HT1080 (cell line): ENCODE results near the gene BHLHE23. TPM values are rescaled to one million over a fixed set of nuclear protein-coding genes. Genes with fewer than 3 reads are reported as not detected.

Experiments
- DNase-seq: peaks from one replicate; pipeline ENCODE4 v3.0.0-alpha.2; 2015; ENCODE audit warnings: low read depth
- total RNA-seq: library from RNA; depleted of rRNA; stranded (reverse); fragments of >200 nt; shearing (Covaris generic); gene quantifications from 2 replicates; pipeline ENCODE4 v1.2.3, GENCODE V29; 2014

Gene BHLHE23
- total RNA-seq, 1 experiment from 2014 or later, result not detected

DNA sequence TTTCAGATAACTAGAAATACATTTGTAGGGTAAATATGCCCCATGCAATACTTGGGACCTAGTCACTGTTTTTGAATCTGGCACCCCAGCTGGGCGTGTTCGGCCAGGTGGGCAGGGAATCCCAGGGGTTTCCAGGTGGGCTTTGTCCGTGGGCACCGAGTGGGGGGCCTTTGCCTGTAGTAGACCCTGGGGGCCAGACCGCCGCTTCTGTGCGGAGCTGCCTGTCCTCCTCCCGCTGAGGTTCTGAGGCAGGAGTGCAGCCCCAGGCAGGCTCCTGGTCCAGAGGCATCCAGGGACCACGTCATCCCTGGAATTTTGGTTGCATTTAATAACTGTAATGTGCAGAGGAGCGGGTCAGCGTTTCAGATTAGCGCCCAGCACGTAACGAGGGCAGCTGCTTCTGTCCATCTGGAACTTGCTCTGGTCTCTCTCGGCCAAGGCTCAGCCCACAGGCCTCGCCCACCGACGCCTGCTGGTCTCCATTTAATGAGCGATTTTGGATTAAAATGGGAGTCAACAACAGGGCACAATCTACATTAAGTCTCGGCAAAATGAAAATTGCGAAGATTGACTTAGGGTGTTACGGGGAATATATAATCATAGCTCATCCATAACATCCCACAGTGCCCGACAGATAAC lies 12.8 kb downstream of the BHLHE23 start:
- no peak for DNase-seq

DNA sequence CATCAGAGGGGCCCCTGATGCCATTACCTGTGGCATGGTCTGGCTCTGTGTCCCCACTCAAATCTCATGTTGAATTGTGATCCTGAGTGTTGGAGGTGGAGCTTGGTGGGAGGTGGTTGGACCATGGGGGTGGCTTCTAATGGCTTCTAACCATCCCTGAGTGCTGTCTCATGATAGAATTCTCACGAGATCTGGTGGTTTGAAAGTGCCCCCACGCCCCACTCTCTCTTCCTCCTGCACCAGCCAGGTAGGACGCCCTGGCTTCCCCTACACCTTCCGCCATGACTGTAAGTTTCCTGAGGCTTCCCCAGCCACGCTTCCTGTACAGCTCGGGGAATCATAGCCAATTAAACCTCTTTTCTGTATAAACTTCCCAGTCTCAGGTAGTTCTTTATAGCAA lies 14.9 kb downstream of the BHLHE23 start:
- DNase-seq, result no peak

DNA sequence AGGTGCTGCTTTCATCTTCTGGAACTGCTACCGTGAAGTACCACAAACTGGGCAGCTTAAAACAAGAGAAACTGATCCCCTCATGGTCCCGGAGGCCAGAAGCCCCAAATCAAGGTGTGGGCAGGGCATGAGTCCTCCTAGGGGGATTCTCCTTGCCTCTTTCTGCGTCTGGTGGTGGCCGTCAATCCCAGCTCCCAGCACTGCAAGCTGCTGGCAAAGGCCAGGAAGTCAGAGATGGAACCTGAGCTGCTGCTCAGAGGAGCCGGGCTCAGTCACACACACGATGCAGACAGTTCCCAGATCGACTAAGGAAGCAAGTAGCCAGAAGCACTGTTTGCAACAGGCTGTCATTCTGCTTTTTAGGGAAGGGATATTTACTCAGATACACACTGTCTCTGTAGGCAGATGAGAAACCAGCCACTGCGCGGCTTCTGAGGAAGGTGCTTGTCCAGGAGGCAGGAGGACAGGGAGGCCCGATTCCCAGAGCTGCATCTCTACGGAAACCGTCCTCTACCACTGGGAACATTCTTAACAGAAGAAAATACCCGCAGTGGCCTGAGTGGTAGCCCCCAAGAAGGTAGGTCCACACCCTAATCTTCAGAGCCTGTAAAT lies 15.5 kb downstream of the BHLHE23 start:
- no peak for DNase-seq

DNA sequence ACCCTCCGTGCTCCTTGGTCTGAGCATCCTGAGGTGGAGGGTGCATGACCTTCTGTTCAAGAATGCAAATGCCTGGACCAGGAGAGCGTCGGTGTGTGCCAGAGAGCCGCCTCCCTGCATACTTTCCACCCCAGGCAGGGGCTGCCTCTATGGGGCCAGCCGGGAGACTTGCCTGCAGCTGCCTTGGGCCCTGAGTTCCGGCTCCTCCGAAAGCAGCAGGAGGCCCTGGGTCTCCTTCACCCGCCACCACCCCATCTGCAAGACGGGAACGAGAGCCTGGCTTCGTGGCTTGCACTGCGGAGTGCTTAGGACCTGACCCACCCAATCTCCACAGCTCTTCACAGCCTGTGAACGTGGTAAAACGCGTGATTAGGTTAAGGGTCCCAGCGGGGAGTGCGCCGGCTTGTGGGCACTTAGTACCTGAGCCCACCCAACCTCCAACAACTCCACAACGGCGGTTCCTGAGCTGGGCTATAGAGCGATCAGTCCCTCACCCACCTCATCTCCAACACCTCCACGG lies 16.4 kb downstream of the BHLHE23 start:
- no peak for DNase-seq

DNA sequence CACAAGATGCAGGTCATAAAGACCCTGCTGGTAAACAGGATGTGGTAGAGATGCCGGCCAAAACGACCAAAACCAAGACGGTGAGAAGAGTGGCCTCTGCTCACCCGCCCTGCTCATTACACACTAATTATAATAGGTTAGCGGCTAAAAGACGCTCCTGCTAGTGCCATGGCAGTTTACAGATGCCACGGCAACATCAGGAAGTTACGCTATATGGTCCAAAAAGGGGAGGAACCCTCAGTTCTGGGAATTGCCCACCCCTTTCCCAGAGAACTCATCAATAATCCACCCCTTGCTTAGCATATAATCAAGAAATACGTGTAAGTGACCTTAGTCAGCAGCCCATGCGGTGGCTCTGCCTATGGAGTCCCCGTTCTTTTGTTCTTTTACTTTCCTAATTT lies 17.6 kb downstream of the BHLHE23 start:
- no peak for DNase-seq

DNA sequence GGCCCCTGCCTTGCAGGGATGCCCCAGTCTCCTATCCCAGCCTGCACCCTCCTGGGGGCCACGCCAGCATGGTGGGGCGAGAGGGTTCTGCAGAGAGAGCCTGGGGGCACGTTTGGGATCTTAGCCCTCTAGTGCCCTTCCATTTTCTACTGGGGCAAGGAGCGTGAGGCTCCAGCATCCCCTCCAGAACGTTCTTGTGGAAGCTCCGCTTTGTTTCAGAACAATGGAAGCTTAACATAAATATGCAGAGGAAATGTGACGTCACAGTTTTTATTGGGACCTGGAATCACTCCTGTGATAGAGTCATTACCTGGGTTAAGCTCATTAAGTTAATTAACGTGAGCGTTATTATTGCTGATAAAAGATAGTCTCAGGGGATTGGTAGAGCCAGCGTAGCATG lies 19.6 kb downstream of the BHLHE23 start:
- DNase-seq, result no peak

DNA sequence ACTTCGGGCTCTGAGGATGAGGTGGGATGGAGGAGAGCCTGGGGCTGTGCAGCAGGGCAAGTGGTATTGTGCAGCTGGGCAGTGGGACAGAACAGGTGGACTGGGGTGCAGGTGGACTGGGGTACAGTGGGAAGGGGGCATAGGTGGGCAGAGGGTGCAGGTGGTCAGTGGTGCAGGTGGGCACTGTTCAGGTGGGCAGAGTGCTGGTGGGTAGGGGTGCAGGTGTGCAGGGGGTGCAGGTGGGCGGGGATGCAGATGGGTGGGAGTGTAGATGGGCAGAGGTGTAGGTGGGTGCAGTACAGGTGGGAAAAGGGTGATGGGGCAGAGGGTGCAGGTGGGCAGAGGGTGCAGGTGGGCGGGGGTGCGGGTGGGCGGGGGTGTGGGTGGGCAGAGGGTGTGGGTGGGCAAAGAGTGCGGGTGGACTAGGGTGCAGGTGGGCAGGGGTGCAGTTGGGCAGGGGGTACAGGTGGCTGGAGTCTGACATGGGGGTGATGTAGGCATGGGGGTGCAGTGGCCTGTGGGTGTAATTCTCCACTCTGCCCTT lies 20.4 kb downstream of the BHLHE23 start:
- DNase-seq, result no peak

DNA sequence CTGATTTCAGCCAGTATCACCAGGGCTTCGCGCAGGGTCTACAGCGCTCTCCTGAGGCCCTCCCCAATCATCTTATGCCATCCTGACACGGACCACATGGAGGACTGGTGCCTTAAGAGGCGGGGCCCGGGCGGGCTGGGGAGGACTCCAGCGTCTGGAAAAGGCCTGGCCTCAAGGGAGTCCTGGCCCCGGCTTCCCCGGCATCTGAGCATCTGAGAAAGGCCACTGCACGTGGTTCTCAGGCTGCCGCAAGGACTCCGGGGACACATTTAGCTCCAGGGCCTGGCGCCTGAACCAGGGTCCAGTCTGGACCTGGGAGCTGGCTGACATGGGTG lies 21.4 kb downstream of the BHLHE23 start:
- DNase-seq, result no peak

DNA sequence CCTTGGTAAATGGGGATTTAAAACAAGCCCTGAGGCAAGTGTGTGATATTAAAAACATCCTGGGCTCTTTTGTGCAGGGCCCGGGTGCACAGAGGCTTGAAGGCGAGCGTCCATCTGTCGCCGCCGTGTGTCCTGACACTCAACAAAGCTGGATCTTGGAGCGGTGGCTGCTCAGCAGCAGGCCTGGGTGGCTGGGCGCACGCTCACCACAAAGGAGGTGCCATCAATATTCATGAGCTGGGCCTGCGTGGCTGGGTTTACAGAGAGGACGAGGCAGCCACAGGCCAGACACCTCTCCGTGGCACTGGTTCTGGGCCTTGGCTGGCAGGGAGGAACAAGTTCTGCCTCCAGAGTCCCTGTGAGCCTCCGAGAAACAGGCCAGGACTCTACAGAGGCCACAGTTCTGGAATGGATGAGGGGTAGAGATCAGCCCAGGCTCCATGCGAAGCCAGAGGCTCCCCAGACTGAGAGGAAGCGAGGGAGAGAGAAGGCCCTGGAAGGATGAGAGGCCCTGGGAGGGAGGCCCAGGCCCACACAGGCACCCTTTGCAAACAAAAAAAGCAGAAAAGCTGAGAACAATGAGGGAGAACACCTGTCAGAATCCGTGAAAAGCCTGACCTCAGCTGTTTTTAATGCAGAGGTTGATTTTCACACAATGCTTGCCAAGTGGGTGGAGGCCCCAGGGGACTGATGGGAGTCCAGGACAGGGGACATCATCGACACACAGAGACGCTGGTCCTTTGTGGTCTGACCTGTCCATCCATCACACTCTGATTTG lies 21.9 kb downstream of the BHLHE23 start:
- no peak for DNase-seq

DNA sequence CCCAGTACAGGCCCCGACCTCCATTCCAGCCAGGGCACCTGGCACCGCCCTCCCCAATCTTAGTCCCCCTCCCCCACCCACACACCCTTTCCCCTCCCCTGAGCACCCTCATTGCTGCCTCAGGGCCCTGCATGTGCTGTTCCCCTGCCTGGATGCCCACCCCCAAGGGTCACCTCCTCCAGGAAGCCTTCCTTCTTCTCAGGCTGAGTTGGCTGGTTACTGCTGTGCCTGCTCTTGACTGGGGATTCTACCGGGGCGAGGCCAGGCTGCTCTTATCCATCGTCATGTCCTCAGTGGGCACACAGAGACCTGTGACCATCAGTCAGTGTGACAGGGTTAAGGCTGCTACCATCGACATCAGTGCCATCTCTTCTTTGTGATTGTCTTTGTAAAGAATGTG lies 23.6 kb downstream of the BHLHE23 start:
- DNase-seq, result no peak

DNA sequence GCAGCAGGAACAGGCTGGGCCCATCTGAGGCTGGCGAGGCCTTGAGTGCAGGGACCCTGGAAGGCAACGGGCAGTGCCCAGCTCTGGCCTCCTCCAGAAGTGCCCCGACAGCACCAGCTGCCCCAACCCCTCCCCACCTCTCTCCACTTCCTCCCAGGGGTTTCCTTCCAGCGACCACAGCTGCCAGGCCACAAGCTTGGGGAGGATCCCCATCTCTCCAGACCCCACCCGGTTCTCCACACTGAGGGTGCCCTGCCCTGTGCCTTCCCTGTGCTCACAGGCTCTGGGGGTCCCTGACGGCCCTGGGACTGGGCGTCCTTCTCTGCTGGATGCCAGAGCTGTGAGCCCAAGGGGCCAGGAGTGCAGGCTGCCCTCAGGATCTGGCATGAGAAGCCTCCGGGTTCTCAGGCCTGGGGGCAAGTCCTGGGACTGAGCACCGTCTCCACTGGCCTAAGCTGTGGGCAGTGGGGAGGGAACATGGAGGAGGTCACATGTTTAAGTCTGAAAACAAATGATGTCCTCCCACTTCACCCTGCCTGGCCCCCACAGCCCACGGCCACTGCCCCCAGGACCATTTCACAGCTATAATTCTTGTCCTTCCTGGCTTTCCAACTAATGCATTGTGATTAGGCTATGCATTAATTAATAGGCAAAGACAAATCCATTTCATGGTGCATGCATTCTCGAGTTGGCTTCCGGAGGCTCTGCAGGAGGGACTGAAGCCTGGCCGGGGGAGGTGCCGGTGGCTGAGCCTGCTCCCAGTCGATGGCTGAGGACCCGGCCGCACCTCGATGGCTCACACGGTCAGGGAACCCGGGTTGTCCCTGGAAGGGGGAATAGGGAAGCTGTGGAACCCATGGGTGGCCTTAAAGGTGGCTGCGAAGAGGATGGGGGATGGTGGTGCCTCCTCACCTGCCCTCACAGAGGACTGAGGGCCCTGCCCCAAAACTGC lies 24.4 kb downstream of the BHLHE23 start:
- DNase-seq, result no peak

DNA sequence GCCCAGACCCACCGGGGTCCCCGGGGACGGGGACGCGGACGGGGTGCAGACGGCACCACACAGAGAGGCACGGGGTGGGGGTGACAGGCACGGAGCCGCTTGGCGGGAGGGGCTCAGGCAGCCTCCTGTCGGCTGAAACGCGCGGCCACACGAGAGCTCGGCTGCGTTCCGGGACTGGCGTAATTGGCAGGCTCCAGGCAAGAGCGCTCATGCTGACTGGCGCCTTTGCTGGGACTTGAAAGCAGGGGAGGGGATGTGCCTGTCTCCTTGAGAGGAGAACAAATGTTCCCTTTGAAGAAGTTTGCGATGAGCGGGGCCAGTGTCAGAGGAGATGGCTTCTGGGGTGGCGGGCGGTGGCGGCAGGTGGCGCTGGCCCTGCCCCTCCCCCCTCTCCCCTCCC lies 25.8 kb downstream of the BHLHE23 start:
- no peak for DNase-seq

DNA sequence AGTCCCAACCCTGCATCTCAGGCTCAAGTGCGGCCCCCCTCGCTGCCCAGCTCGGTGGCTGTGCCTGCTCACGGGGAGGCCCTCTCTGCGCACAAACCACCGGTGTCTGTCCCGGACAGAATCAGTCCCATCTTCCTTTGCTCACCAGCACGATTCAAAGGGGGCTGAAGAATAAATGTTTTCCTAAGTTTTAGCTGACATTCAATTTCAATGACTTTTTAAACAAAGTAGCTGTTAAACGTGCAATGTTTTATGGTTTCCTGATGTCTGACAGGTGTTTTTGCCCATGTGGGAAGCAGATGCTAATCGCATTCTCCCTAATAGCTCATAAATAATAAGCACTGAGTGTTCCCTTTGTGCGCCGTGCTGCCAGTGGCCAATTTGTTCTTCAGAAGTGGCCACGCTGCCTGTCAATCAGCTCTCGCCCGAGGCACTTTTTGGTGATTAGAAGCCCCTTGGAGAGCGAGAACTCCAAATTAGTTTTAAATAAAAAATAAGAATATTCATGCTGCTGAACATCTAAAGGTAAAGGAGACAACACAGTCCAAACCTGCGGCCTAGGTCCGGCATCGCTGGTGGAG lies 26.3 kb downstream of the BHLHE23 start:
- no peak for DNase-seq

DNA sequence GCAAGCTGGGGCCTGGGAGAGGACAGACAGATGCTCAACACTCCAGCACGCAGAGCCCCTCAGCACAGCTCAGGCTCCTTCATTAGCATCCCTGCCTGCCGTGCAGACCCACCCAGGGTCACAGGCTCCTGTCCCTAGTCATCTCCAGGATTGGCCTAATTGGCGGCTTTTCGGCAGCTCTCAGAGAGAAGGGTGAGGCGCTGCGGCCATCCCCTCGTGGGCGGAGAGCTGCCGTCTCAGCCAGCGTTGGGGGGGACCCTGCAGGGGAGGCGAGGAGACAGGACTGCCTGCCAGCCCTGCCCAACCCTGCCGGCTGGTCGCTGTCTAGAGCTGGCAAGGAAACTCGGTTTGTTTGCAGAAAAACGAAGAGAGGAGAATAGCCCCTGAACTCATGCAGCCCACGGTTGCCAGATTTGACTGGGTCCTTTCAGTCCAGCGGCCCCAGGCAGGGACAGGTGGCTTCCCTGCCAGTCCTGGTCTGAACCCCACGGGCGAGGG lies 26.8 kb downstream of the BHLHE23 start:
- no peak for DNase-seq

DNA sequence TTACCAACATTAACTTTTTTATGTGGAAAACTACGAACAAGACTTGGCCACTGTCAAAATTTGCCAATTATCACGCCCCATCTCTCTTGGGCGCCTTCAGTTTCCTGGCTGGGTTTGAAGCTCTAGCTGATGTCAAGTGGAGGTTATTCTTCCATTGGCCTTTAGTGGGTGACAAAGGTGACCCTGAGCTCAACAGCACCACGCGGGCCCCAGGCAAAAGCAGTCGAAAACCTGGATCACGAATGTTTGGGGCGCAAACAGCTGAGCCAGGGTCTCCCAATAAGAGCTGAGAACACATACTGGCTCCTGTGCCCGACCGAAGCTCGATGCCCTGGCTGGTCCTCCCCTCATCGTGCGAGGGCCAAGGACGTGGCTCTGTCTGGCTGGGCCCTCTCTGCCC lies 27.5 kb downstream of the BHLHE23 start:
- no peak for DNase-seq

DNA sequence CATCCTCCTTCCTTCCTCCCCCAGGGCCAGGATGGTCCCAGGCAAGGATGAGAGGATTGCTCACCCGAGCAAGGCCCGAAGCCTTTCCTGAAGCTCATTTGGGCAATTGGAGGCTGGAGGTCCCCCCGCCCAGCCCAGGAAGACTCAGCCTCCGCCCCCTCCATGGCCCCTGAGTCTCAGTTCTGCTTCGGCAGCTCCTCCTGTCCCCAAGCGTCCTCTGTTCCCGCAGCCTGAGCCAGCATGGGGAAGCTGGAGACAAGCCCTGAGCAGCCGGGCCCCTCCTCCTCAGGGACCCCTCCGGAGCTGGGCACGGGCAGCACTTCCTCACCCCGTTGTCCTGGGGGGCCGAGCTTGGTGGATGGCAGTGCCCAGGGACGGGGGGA lies 28.2 kb downstream of the BHLHE23 start:
- no peak for DNase-seq

DNA sequence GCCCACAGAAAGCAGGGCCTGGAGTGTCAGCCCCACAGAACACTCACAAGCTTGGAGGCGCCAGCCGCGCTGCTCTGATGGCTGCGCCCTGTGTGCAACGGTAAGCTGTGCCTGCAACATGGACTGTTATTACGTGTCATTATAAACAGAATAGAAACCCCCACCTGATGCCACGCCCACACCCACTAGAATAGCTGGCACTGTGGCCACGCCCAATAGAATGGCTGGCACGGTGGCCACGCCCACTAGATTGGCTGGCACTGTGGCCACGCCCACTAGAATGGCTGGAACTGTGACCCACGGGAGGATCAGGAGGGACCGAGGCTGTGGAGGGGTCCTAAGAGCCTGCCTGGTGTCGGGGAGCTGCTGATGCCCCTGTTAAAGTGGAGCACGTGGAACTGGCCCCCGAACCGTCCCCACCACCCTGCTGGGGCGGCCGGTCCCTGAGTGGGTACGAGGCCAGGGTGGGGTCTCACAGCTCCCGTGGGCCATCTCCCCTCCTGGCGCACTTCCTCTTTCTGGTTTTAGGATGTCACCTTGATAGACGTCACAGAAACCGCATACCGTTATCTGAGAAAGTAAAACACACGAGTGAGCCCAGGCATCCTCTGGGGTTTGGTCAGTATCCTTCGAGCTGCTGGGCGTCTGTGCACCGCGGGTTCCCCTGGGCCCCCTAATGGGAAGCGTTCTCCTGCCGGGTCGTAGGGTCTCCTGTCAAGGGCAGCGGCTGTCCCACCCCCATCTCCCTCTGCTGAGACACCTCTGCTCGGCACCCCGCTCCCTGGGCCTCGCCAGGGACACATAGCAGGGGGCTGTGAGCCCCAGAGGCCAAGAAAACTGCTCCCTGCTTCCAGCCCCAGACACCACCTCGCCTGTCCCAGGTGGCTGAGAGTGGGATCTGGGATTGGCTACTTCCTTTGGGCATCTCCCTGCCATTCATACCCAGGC lies 28.9 kb downstream of the BHLHE23 start:
- DNase-seq, result no peak

DNA sequence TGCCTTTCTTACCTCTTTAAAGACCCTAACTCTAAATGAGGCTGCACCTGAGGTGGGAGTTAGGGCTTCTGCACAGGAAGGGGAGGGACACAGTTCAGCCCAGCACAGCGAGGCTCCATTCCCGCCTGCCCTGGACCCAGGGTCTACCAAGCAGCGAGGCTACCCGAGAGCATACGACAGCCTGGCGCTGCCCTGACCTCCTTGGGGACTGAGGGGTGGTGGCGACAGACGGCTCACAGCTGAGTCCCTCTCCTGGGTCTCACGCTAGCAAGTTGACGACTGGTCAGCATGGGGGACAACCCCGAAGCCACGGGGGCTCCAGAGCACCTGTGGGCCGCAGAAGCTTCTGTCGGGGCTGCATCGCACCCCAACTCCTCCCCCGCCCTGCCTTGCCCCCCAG lies 29.9 kb downstream of the BHLHE23 start:
- DNase-seq, result no peak

DNA sequence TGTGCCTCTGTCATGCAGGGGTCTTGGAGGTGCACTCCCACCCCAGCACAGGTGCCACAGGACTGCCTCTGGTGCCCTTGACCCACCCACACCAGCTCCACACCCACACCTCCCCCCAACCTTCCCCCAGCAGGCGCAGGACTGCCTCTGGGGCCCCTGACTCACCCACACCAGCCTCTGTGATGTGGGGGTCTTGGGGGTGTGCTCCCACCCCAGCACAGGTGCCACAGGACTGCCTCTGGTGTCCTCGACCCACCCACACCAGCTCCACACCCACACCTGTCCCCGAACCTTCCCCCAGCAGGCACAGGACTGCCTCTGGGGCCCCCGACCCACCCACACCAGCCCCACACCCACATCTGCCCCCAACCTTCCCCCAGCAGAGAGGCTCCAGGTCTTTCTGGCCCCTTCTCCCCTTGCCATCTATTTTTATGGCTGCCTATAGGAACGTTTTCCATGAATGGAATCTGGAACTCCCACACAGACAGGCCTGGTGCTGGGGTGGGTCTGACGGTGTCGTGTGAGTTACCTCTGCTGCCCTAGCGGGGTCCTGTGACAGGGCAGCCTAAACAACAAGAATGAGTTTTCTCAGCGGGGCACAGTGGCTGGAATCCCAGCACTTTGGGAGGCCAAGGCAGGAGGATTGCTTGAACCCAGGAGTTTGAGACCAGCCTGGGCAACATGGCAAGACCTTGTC lies 30.8 kb downstream of the BHLHE23 start:
- no peak for DNase-seq
